ENCODE results near the gene ADGRV1.

DNA sequence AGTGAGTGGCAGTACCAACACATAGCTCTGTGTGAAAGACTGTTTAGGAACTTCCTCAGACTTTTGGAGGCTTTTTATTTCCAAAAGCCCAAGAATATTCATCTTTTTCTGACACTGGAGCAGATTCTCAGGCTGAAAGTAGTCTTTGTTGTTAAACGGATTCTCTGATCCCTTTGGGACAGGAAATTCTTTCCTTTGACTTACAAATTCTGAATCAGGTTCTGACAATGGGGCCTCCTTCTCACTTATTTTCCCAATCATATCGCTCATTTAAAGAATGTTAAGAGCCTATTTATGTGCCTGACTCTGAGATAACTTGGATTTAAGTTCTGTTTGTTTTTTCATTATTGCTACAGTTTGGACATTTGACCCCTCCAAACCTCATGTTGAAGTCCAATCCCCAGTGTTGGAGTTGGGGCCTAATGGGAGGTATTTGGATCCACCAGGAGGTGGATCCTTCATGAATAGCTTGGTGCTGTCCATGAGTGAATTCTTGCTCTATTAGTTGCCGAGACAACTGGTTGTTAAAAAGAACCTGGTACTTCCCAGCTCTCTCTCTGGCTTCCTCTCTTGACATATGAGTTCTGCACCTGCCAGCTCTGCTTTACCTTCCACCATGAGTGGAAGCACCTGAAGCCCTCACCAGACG, 4.1 kb upstream of the ADGRV1 start:
- TF ChIP-seq, protein P1, sequence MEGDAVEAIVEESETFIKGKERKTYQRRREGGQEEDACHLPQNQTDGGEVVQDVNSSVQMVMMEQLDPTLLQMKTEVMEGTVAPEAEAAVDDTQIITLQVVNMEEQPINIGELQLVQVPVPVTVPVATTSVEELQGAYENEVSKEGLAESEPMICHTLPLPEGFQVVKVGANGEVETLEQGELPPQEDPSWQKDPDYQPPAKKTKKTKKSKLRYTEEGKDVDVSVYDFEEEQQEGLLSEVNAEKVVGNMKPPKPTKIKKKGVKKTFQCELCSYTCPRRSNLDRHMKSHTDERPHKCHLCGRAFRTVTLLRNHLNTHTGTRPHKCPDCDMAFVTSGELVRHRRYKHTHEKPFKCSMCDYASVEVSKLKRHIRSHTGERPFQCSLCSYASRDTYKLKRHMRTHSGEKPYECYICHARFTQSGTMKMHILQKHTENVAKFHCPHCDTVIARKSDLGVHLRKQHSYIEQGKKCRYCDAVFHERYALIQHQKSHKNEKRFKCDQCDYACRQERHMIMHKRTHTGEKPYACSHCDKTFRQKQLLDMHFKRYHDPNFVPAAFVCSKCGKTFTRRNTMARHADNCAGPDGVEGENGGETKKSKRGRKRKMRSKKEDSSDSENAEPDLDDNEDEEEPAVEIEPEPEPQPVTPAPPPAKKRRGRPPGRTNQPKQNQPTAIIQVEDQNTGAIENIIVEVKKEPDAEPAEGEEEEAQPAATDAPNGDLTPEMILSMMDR (IDR thresholded peaks at IDR 0.05; ENCODE audit: insufficient read depth, low read depth, low read length), result no peak
- no peak for TF ChIP-seq EZH2 (IDR thresholded peaks at IDR 0.05; ENCODE audit: insufficient read depth, low read length)
